HepG2 (cell line): ENCODE measurements around the gene CARD19. TPM values are rescaled to one million over a fixed set of nuclear protein-coding genes. Genes with fewer than 3 reads are reported as not detected.

Experiments
- AHR ChIP-seq: IDR thresholded peaks from 2 replicates; pipeline ENCODE4 v1.6.1; 2018; ENCODE audit warnings: missing genetic modification reagents, missing compliant biosample characterization
- EED ChIP-seq: sonication (generic); formaldehyde crosslinking; IDR thresholded peaks from 2 replicates; pipeline ENCODE4 v1.5.0; 2020; ENCODE audit warnings: mild to moderate bottlenecking, missing genetic modification reagents
- FIP1L1 ChIP-seq: fragments of 200-400 bp; formaldehyde crosslinking; IDR thresholded peaks from 2 replicates; pipeline ENCODE4 v1.6.1; 2018; ENCODE audit warnings: low read depth, mild to moderate bottlenecking, low read length, moderate library complexity, borderline replicate concordance; ENCODE audit not compliant: insufficient read depth
- GATAD2A ChIP-seq: IDR thresholded peaks from 2 replicates; pipeline ENCODE4 v1.6.1; 2016
- HIVEP1 ChIP-seq: sonication (generic); formaldehyde crosslinking; IDR thresholded peaks from 2 replicates; pipeline ENCODE4 v1.4.0; 2020; ENCODE audit warnings: mild to moderate bottlenecking, missing genetic modification reagents
- KLF16 ChIP-seq, 2 experiments: sonication (generic) in 1 of 2; formaldehyde crosslinking in 1 of 2; IDR thresholded peaks; 2 replicates each; pipeline versions ENCODE4 v1.6.1 to v1.8.0; 2016 to 2023; ENCODE audit warnings: missing genetic modification reagents in 2 of 2, missing compliant biosample characterization in 1 of 2
- KMT2A ChIP-seq: sonication (generic); formaldehyde crosslinking; IDR thresholded peaks from 2 replicates; pipeline ENCODE4 v1.4.0; 2020; ENCODE audit warnings: missing genetic modification reagents
- SP1 ChIP-seq, 2 experiments: fragments of 450-650 bp in 1 of 2; sonication (generic) in 1 of 2; formaldehyde crosslinking in 1 of 2; IDR thresholded peaks; 2 replicates each; pipeline versions ENCODE4 v1.4.0 to v1.6.1; 2016 to 2020; ENCODE audit warnings: missing genetic modification reagents in 1 of 2
- ZNF224 ChIP-seq: sonication (generic); formaldehyde crosslinking; IDR thresholded peaks from 2 replicates; pipeline ENCODE4 v1.5.0; 2020; ENCODE audit warnings: mild to moderate bottlenecking, missing genetic modification reagents
- ZNF558 ChIP-seq: sonication (generic); formaldehyde crosslinking; IDR thresholded peaks from 2 replicates; pipeline ENCODE4 v1.9.0; 2022; ENCODE audit warnings: mild to moderate bottlenecking, missing genetic modification reagents, borderline replicate concordance
- ZNF567 ChIP-seq: sonication (generic); formaldehyde crosslinking; IDR thresholded peaks from 2 replicates; pipeline ENCODE4 v1.8.1; 2023; ENCODE audit warnings: mild to moderate bottlenecking, missing genetic modification reagents, borderline replicate concordance
- ZSCAN29 ChIP-seq: sonication (generic); formaldehyde crosslinking; conservative IDR thresholded peaks from 2 replicates; pipeline ENCODE4 v1.4.0; 2020; ENCODE audit warnings: mild to moderate bottlenecking, missing genetic modification reagents
- polyA plus RNA-seq, 8 experiments: library from polyadenylated mRNA; depleted of rRNA in 3 of 8; stranded (reverse) in 7 of 8; unstranded in 1 of 8; fragments of >200 nt; fragmentation: Illumina TruSeq in 4 of 8; extraction: Trizol in 4 of 8; gene quantifications; 2 replicates each; pipeline versions ENCODE4 v1.2.1 to v1.2.3, GENCODE V29; 2011 to 2016; ENCODE audit warnings: low read depth in 4 of 8, missing spikeins in 1 of 8, mixed read lengths in 1 of 8; ENCODE audit not compliant: insufficient read depth in 1 of 8
- total RNA-seq, 5 experiments: library from RNA; depleted of rRNA; stranded (reverse); fragments of >200 nt; fragmentation: Illumina TruSeq; extraction: Trizol; gene quantifications; 2 replicates each; pipeline ENCODE4 v1.2.3, GENCODE V29; 2016; ENCODE audit warnings: low read depth in 1 of 5
- TF ChIP-seq, protein P1 (sequence below): sonication (generic); formaldehyde crosslinking; IDR thresholded peaks from 2 replicates; pipeline ENCODE4 v1.5.0; 2020; ENCODE audit warnings: missing genetic modification reagents
- TF ChIP-seq, protein P2 (sequence below): IDR thresholded peaks from 2 replicates; pipeline ENCODE4 v1.6.1; 2016; ENCODE audit warnings: low read depth
- TF ChIP-seq, protein P3 (sequence below): IDR thresholded peaks from 2 replicates; pipeline ENCODE4 v1.6.1; 2016; ENCODE audit warnings: missing compliant biosample characterization, missing genetic modification reagents, borderline replicate concordance
- TF ChIP-seq, protein P4 (sequence below): IDR thresholded peaks from 2 replicates; pipeline ENCODE4 v1.4.0; 2020; ENCODE audit warnings: mild to moderate bottlenecking, missing genetic modification reagents
- TF ChIP-seq, protein P5 (sequence below): sonication (generic); formaldehyde crosslinking; IDR thresholded peaks from 2 replicates; pipeline ENCODE4 v1.4.0; 2020; ENCODE audit warnings: missing genetic modification reagents

The CARD19 gene
- total and polyA plus RNA-seq, 2 of the 13 experiments (the other 11 are each of a cell fraction or from before 2014, with no cell fraction given), result 18.4 to 47.2 TPM

DNA sequence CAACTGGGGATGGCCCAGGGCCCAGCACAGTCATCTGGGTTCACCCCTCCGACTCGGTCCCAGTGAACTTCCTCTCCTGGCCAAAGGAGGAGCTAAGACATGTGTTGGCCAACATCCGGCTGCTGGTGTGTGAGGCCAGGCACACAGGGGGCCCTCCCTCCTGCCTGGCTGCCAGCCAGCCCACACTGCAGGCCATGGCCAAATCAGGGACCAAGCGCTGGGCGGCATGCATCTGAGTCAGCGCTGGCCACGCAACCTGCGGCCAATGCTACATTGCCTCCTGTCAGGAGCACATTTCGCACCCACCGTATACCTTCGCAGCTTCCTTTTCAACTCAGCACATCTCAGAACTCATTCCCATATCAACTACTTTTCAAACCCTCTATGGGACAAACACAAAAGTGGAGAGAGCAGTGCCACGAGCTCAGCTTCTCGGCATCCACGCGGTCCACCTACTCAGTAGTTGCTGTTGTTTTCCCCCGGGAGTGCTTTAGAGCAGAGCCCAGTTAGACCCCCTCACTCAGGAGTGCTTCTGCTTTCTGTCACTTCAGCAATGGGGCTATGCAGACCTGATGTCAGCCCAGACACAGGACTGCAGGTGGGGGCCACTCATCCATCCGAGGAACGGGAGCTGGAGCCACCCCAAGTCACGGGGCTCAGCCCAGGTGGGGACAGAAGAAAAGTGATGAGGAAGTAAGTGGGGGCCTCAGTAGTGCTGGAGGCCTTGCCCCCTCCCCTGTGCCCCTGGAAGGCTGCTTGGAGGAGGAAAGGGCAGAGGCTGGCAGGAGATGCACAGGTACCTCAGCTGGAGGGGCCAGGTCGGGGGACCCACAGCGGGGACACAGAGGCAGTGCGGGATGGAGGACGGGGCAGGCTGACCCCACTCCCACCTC is 24.2 kb downstream of the CARD19 start (continued):
- TF ChIP-seq, protein P1, sequence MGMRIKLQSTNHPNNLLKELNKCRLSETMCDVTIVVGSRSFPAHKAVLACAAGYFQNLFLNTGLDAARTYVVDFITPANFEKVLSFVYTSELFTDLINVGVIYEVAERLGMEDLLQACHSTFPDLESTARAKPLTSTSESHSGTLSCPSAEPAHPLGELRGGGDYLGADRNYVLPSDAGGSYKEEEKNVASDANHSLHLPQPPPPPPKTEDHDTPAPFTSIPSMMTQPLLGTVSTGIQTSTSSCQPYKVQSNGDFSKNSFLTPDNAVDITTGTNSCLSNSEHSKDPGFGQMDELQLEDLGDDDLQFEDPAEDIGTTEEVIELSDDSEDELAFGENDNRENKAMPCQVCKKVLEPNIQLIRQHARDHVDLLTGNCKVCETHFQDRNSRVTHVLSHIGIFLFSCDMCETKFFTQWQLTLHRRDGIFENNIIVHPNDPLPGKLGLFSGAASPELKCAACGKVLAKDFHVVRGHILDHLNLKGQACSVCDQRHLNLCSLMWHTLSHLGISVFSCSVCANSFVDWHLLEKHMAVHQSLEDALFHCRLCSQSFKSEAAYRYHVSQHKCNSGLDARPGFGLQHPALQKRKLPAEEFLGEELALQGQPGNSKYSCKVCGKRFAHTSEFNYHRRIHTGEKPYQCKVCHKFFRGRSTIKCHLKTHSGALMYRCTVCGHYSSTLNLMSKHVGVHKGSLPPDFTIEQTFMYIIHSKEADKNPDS (CRISPR knock-in tag), result 0 out of 2 replicates have a peak, but pooled peaks have one; percentile 66
- TF ChIP-seq AHR (peak; percentile 82; the same call in 1 of the 2 replicates), GATAD2A (peak; percentile 92), SP1 (IDR thresholded peaks at IDR 0.05) (no peak), SP1 (CRISPR knock-in tag; IDR thresholded peaks at IDR 0.05) (peak; percentile 53), KLF16 (CRISPR knock-in tag; IDR thresholded peaks at IDR 0.05) (peak in 1 of 2 experiments; percentile 90; a peak in 2 of 4 replicates), HIVEP1 (CRISPR knock-in tag) (peak; percentile 68; the same call in 1 of the 2 replicates), ZNF558 (CRISPR knock-in tag) (peak; percentile 86; the same call in 1 of the 2 replicates), KMT2A (CRISPR knock-in tag) (peak; percentile 32; the same call in 1 of the 2 replicates), ZNF224 (0 out of 2 replicates have a peak, but pooled peaks have one; percentile 52), ZSCAN29 (CRISPR knock-in tag) (peak; percentile 67; the same call in 1 of the 2 replicates), FIP1L1 (0 out of 2 replicates have a peak, but pooled peaks have one; percentile 38), ZNF567 (CRISPR knock-in tag) (no peak), EED (no peak; the same call in 1 of the 2 replicates)
- TF ChIP-seq, protein P2, sequence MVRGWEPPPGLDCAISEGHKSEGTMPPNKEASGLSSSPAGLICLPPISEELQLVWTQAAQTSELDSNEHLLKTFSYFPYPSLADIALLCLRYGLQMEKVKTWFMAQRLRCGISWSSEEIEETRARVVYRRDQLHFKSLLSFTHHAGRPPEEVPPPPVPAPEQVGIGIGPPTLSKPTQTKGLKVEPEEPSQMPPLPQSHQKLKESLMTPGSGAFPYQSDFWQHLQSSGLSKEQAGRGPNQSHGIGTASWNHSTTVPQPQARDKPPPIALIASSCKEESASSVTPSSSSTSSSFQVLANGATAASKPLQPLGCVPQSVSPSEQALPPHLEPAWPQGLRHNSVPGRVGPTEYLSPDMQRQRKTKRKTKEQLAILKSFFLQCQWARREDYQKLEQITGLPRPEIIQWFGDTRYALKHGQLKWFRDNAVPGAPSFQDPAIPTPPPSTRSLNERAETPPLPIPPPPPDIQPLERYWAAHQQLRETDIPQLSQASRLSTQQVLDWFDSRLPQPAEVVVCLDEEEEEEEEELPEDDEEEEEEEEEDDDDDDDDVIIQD (CRISPR knock-in tag), result peak; percentile 81; the same call in 1 of the 2 replicates
- TF ChIP-seq, protein P3, sequence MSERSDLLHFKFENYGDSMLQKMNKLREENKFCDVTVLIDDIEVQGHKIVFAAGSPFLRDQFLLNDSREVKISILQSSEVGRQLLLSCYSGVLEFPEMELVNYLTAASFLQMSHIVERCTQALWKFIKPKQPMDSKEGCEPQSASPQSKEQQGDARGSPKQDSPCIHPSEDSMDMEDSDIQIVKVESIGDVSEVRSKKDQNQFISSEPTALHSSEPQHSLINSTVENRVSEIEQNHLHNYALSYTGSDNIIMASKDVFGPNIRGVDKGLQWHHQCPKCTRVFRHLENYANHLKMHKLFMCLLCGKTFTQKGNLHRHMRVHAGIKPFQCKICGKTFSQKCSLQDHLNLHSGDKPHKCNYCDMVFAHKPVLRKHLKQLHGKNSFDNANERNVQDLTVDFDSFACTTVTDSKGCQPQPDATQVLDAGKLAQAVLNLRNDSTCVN, result peak; percentile 85; the same call in 1 of the 2 replicates
- TF ChIP-seq, protein P4, sequence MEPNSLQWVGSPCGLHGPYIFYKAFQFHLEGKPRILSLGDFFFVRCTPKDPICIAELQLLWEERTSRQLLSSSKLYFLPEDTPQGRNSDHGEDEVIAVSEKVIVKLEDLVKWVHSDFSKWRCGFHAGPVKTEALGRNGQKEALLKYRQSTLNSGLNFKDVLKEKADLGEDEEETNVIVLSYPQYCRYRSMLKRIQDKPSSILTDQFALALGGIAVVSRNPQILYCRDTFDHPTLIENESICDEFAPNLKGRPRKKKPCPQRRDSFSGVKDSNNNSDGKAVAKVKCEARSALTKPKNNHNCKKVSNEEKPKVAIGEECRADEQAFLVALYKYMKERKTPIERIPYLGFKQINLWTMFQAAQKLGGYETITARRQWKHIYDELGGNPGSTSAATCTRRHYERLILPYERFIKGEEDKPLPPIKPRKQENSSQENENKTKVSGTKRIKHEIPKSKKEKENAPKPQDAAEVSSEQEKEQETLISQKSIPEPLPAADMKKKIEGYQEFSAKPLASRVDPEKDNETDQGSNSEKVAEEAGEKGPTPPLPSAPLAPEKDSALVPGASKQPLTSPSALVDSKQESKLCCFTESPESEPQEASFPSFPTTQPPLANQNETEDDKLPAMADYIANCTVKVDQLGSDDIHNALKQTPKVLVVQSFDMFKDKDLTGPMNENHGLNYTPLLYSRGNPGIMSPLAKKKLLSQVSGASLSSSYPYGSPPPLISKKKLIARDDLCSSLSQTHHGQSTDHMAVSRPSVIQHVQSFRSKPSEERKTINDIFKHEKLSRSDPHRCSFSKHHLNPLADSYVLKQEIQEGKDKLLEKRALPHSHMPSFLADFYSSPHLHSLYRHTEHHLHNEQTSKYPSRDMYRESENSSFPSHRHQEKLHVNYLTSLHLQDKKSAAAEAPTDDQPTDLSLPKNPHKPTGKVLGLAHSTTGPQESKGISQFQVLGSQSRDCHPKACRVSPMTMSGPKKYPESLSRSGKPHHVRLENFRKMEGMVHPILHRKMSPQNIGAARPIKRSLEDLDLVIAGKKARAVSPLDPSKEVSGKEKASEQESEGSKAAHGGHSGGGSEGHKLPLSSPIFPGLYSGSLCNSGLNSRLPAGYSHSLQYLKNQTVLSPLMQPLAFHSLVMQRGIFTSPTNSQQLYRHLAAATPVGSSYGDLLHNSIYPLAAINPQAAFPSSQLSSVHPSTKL (CRISPR knock-in tag), result peak; percentile 83
- TF ChIP-seq, protein P5, sequence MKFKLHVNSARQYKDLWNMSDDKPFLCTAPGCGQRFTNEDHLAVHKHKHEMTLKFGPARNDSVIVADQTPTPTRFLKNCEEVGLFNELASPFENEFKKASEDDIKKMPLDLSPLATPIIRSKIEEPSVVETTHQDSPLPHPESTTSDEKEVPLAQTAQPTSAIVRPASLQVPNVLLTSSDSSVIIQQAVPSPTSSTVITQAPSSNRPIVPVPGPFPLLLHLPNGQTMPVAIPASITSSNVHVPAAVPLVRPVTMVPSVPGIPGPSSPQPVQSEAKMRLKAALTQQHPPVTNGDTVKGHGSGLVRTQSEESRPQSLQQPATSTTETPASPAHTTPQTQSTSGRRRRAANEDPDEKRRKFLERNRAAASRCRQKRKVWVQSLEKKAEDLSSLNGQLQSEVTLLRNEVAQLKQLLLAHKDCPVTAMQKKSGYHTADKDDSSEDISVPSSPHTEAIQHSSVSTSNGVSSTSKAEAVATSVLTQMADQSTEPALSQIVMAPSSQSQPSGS (CRISPR knock-in tag), result peak; percentile 80
